Glutamatergic neuron (in vitro differentiated cells): ENCODE data around the gene ZFP92. TPM values are rescaled to one million over a fixed set of nuclear protein-coding genes. Genes with fewer than 3 reads are reported as not detected.

Experiments used
- DNase-seq: peaks from one replicate; pipeline ENCODE4 v3.0.0; 2022
- H3K27ac Mint-ChIP-seq: one replicate; pipeline ENCODE4 v1.8.0; 2020; ENCODE audit warnings: mild to moderate bottlenecking, mixed read lengths, inconsistent platforms; ENCODE audit not compliant: unreplicated experiment
- H3K27me3 Mint-ChIP-seq: one replicate; pipeline ENCODE4 v1.8.0; 2020; ENCODE audit warnings: mild to moderate bottlenecking, moderate library complexity, mixed read lengths, inconsistent platforms; ENCODE audit not compliant: unreplicated experiment
- H3K36me3 Mint-ChIP-seq: one replicate; pipeline ENCODE4 v1.8.0; 2020; ENCODE audit warnings: mild to moderate bottlenecking, mixed read lengths, inconsistent platforms; ENCODE audit not compliant: unreplicated experiment
- H3K4me1 Mint-ChIP-seq: one replicate; pipeline ENCODE4 v1.8.0; 2020; ENCODE audit warnings: mild to moderate bottlenecking, low read depth, mixed read lengths, inconsistent platforms; ENCODE audit not compliant: unreplicated experiment
- H3K4me3 Mint-ChIP-seq: one replicate; pipeline ENCODE4 v1.8.0; 2020; ENCODE audit warnings: mild to moderate bottlenecking, mixed read lengths, inconsistent platforms; ENCODE audit not compliant: unreplicated experiment
- H3K9me3 Mint-ChIP-seq: one replicate; pipeline ENCODE4 v1.8.0; 2020; ENCODE audit warnings: mild to moderate bottlenecking, moderate library complexity, mixed read lengths, inconsistent platforms; ENCODE audit not compliant: unreplicated experiment
- CTCF ChIP-seq: fragments of 200-600 bp; sonication (generic); IDR thresholded peaks from one replicate; pipeline ENCODE4 v1.5.0; 2021; ENCODE audit not compliant: partially characterized antibody, unreplicated experiment
- total RNA-seq: library from RNA; stranded (reverse); fragmentation: NEBNext Ultra II Directional; extraction: Animal tissue kit (Norgen Biotek cat#: 25700); gene quantifications from one replicate; pipeline ENCODE4 v1.2.1, GENCODE V29; 2021; ENCODE audit not compliant: unreplicated experiment

Gene ZFP92
- total RNA-seq, 1 donor from 2014 or later = 0.07 TPM

GRCh38 chrX:153405426-153405825 is 5.8 kb upstream of the ZFP92 start:
- H3K27me3 Mint-ChIP-seq = no peaks in the 10 kb centered on the region
- H3K27ac Mint-ChIP-seq = no peak overlapping the region
- TF ChIP-seq CTCF = no peak
- no peak overlapping the region for H3K4me3 Mint-ChIP-seq
- peaks cover 1% of the 10 kb centered on the region for H3K9me3 Mint-ChIP-seq
- DNase-seq = no peak
- no peaks in the 10 kb centered on the region for H3K4me1 Mint-ChIP-seq
- H3K36me3 Mint-ChIP-seq = no peaks in the 10 kb centered on the region

GRCh38 chrX:153406011-153406410 is 5.3 kb upstream of the ZFP92 start:
- Mint-ChIP-seq H3K27me3 (no peaks in the 10 kb centered on the region), H3K4me1 (no peaks in the 10 kb centered on the region), H3K27ac (no peak overlapping the region), H3K36me3 (no peaks in the 10 kb centered on the region), H3K9me3 (peaks cover 1% of the 10 kb centered on the region), H3K4me3 (no peak overlapping the region)
- no peak for DNase-seq
- no peak for TF ChIP-seq CTCF

DNA sequence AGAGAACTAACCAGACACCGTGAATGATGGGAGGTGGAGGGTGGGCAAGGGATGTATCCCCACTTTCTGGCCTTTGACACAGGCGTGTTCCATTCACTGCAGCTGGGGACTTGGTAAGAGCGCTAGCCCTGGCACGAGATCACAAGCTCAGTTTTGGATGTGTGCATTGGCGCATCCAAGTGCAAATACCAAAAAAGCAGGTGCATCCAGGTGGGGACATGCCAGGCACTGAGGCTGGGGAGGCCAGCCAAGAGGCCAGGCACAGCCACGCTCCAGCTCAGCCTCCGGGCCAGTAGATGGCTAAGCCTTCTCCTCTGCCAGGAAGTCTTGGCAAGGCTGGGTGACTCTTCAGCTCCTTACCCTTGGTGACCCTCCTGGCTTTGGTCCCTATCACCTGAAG is 4.4 kb upstream of the ZFP92 start:
- H3K27ac Mint-ChIP-seq = no peak overlapping the region
- peaks cover 1% of the 10 kb centered on the region for H3K9me3 Mint-ChIP-seq
- DNase-seq = no peak
- no peak overlapping the region for H3K4me3 Mint-ChIP-seq
- no peak for TF ChIP-seq CTCF
- H3K4me1 Mint-ChIP-seq = no peaks in the 10 kb centered on the region
- no peaks in the 10 kb centered on the region for H3K36me3 Mint-ChIP-seq
- no peaks in the 10 kb centered on the region for H3K27me3 Mint-ChIP-seq

DNA sequence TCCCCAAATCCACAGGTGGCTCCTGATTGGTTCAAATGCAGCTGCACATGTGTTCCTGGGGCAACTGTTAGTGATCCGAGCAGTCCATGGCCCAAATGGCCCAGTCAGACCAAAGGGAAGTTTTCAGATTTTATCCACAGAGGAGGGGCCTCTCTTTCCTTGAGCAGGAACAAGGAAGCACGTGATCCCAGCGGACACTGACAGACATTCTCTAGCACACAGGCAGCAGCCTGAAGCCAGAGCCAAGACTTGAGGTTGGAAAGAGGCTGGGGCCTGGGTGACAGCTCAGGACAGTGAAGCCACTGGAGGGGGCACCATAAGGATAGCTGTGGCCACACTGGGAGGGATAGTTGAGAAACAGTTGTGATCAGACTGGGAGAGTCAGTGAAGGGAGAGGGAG is 3.5 kb upstream of the ZFP92 start:
- no peaks in the 10 kb centered on the region for H3K36me3 Mint-ChIP-seq
- H3K4me1 Mint-ChIP-seq = no peaks in the 10 kb centered on the region
- H3K27ac Mint-ChIP-seq = no peak overlapping the region
- no peak for DNase-seq
- peaks cover 2% of the 10 kb centered on the region for H3K27me3 Mint-ChIP-seq
- no peak for TF ChIP-seq CTCF
- H3K9me3 Mint-ChIP-seq = peaks cover 1% of the 10 kb centered on the region
- H3K4me3 Mint-ChIP-seq = no peak overlapping the region

DNA sequence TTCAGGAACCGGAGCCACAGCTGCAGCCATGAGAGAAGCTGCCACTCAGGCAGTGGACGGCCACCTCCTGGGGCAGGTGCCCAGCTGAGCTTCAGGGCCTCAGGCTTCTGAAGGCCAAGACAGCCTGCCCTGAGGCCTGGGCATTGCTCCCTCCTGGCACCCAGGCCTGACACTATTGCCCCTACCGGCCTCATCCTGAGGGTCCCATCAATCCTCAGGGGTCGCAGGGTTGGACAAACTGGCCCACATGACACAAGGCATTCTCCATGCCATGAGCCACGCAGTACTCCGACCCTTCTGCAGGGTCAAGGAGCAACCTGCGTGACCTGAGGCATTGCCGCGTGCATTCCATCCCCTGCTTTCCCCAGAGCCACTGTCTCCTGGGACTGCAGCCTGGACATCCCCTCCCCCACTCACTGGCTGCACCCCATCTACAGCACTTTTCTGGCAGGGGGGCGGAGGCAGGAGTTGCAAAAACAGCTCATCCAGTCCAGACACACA is 3.0 kb upstream of the ZFP92 start:
- Mint-ChIP-seq H3K27me3 (peaks cover 2% of the 10 kb centered on the region), H3K4me1 (no peaks in the 10 kb centered on the region), H3K27ac (no peak overlapping the region), H3K9me3 (peaks cover 1% of the 10 kb centered on the region), H3K4me3 (no peak overlapping the region), H3K36me3 (no peaks in the 10 kb centered on the region)
- DNase-seq = no peak
- TF ChIP-seq CTCF = no peak
